ENCODE measurements around the gene DDX18.

- TF ChIP-seq CTCF (conservative IDR thresholded peaks at IDR 0.05; ENCODE audit: low read depth, low read length) (no peak), EZH2phosphoT487 (IDR thresholded peaks at IDR 0.05; ENCODE audit: borderline replicate concordance, low read length) (no peak), EZH2 (IDR thresholded peaks at IDR 0.05; ENCODE audit: low read length, unreplicated experiment) (no peak)
Measured at GRCh38 chr2:117774716-117775115, 39.8 kb upstream of the DDX18 start.

Data from PC-3 (cell line).